IMR-90 (cell line): ENCODE data around the gene SPINT2.

Experiments
- BHLHE40 ChIP-seq: fragments of 150-350 bp; IDR thresholded peaks from 2 replicates; pipeline ENCODE4 v1.6.1; 2016; ENCODE audit warnings: mild to moderate bottlenecking, low read depth, low read length
- CEBPB ChIP-seq: IDR thresholded peaks from 2 replicates; pipeline ENCODE4 v1.6.1; 2012; ENCODE audit warnings: low read depth, low read length, improper control_type of control experiment
- FOS ChIP-seq: fragments of 150-350 bp; IDR thresholded peaks from 2 replicates; pipeline ENCODE4 v1.6.1; 2016; ENCODE audit warnings: low read depth, low read length
- MXI1 ChIP-seq: IDR thresholded peaks from 2 replicates; pipeline ENCODE4 v1.6.1; 2012; ENCODE audit warnings: low read depth, mild to moderate bottlenecking, low read length, moderate library complexity, borderline replicate concordance
- POLR2A ChIP-seq: IDR thresholded peaks from 2 replicates; pipeline ENCODE4 v1.6.1; 2012; ENCODE audit warnings: mild to moderate bottlenecking, low read depth, low read length
- RCOR1 ChIP-seq: IDR thresholded peaks from 2 replicates; pipeline ENCODE4 v1.6.1; 2012; ENCODE audit warnings: mild to moderate bottlenecking, low read length, improper control_type of control experiment; ENCODE audit not compliant: insufficient replicate concordance
- RFX5 ChIP-seq: IDR thresholded peaks from 2 replicates; pipeline ENCODE4 v1.8.0; 2012; ENCODE audit warnings: low read depth, mild to moderate bottlenecking, low read length, moderate library complexity
- USF2 ChIP-seq: fragments of 150-350 bp; IDR thresholded peaks from 2 replicates; pipeline ENCODE4 v1.6.1; 2017; ENCODE audit warnings: mild to moderate bottlenecking, antibody characterized with exemption, low read length, low read depth
- TF ChIP-seq, protein P1 (sequence below): conservative IDR thresholded peaks from 2 replicates; pipeline ENCODE4 v1.5.1; 2012; ENCODE audit warnings: mild to moderate bottlenecking, low read depth, low read length, improper control_type of control experiment

DNA sequence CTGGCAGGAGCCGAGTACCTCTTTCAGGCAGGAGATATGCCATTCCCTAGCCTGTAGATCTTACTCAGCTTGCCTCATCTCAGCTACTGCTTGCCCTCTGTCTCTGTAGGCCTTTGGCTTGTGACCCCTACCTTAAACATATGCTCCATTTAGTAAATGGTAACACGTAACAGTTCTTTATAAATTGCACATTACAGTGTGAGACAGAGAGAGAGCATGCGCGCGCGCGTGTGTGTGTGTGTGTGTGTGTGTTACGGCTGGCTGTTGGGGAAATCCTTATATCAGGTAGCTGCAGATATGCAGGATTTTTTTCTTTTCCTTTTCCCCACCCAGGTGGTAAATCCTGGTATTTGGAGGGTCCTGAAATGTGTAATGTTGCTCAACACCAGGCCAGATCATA lies 4.2 kb downstream of the SPINT2 start:
- TF ChIP-seq, protein P1, sequence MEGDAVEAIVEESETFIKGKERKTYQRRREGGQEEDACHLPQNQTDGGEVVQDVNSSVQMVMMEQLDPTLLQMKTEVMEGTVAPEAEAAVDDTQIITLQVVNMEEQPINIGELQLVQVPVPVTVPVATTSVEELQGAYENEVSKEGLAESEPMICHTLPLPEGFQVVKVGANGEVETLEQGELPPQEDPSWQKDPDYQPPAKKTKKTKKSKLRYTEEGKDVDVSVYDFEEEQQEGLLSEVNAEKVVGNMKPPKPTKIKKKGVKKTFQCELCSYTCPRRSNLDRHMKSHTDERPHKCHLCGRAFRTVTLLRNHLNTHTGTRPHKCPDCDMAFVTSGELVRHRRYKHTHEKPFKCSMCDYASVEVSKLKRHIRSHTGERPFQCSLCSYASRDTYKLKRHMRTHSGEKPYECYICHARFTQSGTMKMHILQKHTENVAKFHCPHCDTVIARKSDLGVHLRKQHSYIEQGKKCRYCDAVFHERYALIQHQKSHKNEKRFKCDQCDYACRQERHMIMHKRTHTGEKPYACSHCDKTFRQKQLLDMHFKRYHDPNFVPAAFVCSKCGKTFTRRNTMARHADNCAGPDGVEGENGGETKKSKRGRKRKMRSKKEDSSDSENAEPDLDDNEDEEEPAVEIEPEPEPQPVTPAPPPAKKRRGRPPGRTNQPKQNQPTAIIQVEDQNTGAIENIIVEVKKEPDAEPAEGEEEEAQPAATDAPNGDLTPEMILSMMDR, result no peak
- no peak for TF ChIP-seq BHLHE40
- TF ChIP-seq POLR2A, result no peak
- TF ChIP-seq USF2, result no peak
- TF ChIP-seq RFX5, result no peak
- no peak for TF ChIP-seq CEBPB
- TF ChIP-seq RCOR1, result no peak
- TF ChIP-seq FOS, result no peak
- no peak for TF ChIP-seq MXI1
